Measurements from ENCODE around the gene CDH26.

Gene CDH26

GRCh38 chr20:60060006-60060557 is 101.9 kb downstream of the CDH26 start:
- TF ChIP-seq FOXP2 (optimal IDR thresholded peaks at IDR 0.05; ENCODE audit: control extremely low read depth, extremely low read length, insufficient read depth) (no peak), EZH2 (IDR thresholded peaks at IDR 0.05) (no peak), POLR2AphosphoS5 (IDR thresholded peaks at IDR 0.05; ENCODE audit: borderline replicate concordance, low read depth, low read length) (no peak)

GRCh38 chr20:60060593-60060992 is 102.4 kb downstream of the CDH26 start:
- no peak for TF ChIP-seq EZH2 (IDR thresholded peaks at IDR 0.05)
- TF ChIP-seq FOXP2 (optimal IDR thresholded peaks at IDR 0.05; ENCODE audit: control extremely low read depth, extremely low read length, insufficient read depth), result no peak
- TF ChIP-seq POLR2AphosphoS5 (IDR thresholded peaks at IDR 0.05; ENCODE audit: borderline replicate concordance, low read depth, low read length), result no peak
- no peaks in the 10 kb centered on the region for H3K36me3 ChIP-seq (ENCODE audit: insufficient read depth, low read length)
- H3K9ac ChIP-seq (ENCODE audit: insufficient read length), result no peak overlapping the region
- H3K27ac ChIP-seq, result no peak overlapping the region
- H3K4me3 ChIP-seq, result no peak overlapping the region
- no peak for DNase-seq (ENCODE audit: low read depth, low spot score)
- H3K9me3 ChIP-seq (ENCODE audit: low read depth, low read length), result no peaks in the 10 kb centered on the region

More at GRCh38 chr20:60060006-60060557, 101.9 kb downstream of the CDH26 start:
- Histone ChIP-seq H3K4me3 (no peak overlapping the region), H3K36me3 (ENCODE audit: insufficient read depth, low read length) (no peaks in the 10 kb centered on the region), H3K27ac (no peak overlapping the region), H3K9ac (ENCODE audit: insufficient read length) (no peak overlapping the region), H3K9me3 (ENCODE audit: low read depth, low read length) (no peaks in the 10 kb centered on the region)
- no peak for DNase-seq (ENCODE audit: low read depth, low spot score)

- Histone ChIP-seq H3K27ac (no peak overlapping the region), H3K9me3 (ENCODE audit: low read depth, low read length) (no peaks in the 10 kb centered on the region), H3K36me3 (ENCODE audit: insufficient read depth, low read length) (no peaks in the 10 kb centered on the region), H3K9ac (ENCODE audit: insufficient read length) (no peak overlapping the region), H3K4me3 (no peak overlapping the region)
- TF ChIP-seq POLR2AphosphoS5 (IDR thresholded peaks at IDR 0.05; ENCODE audit: borderline replicate concordance, low read depth, low read length) (no peak), EZH2 (IDR thresholded peaks at IDR 0.05) (no peak), FOXP2 (optimal IDR thresholded peaks at IDR 0.05; ENCODE audit: control extremely low read depth, extremely low read length, insufficient read depth) (no peak)
- DNase-seq (ENCODE audit: low read depth, low spot score), result no peak
These were observed 104.3 kb downstream of the CDH26 start for GRCh38 chr20:60062431-60063047.

- Histone ChIP-seq H3K27ac (no peak overlapping the region), H3K36me3 (ENCODE audit: insufficient read depth, low read length) (no peaks in the 10 kb centered on the region), H3K4me3 (no peak overlapping the region), H3K9ac (ENCODE audit: insufficient read length) (no peak overlapping the region), H3K9me3 (ENCODE audit: low read depth, low read length) (no peaks in the 10 kb centered on the region)
- no peak for DNase-seq (ENCODE audit: low read depth, low spot score)
- TF ChIP-seq EZH2 (IDR thresholded peaks at IDR 0.05) (no peak), POLR2AphosphoS5 (IDR thresholded peaks at IDR 0.05; ENCODE audit: borderline replicate concordance, low read depth, low read length) (no peak), FOXP2 (optimal IDR thresholded peaks at IDR 0.05; ENCODE audit: control extremely low read depth, extremely low read length, insufficient read depth) (no peak)
These were observed 104.8 kb downstream of the CDH26 start for GRCh38 chr20:60063048-60063451.

GRCh38 chr20:60063739-60064380 is 105.6 kb downstream of the CDH26 start:
- no peak overlapping the region for H3K4me3 ChIP-seq
- TF ChIP-seq FOXP2 (optimal IDR thresholded peaks at IDR 0.05; ENCODE audit: control extremely low read depth, extremely low read length, insufficient read depth) (no peak), POLR2AphosphoS5 (IDR thresholded peaks at IDR 0.05; ENCODE audit: borderline replicate concordance, low read depth, low read length) (no peak), EZH2 (IDR thresholded peaks at IDR 0.05) (no peak)
- no peak for DNase-seq (ENCODE audit: low read depth, low spot score)
- no peaks in the 10 kb centered on the region for H3K36me3 ChIP-seq (ENCODE audit: insufficient read depth, low read length)
- H3K9me3 ChIP-seq (ENCODE audit: low read depth, low read length), result no peaks in the 10 kb centered on the region
- H3K27ac ChIP-seq, result no peak overlapping the region
- no peak overlapping the region for H3K9ac ChIP-seq (ENCODE audit: insufficient read length)
